Rectal smooth muscle tissue (tissue), 1 donor: ENCODE data around the gene GNAO1.

Experiments used
- H3K27ac ChIP-seq: one replicate; pipeline ENCODE4 v1.7.0; 2013; ENCODE audit warnings: low read depth, low read length, inconsistent platforms
- H3K27me3 ChIP-seq: one replicate; pipeline ENCODE4 v1.7.0; 2013; ENCODE audit warnings: low read length; ENCODE audit not compliant: control insufficient read depth, insufficient read depth
- H3K36me3 ChIP-seq: one replicate; pipeline ENCODE4 v1.7.0; 2013; ENCODE audit warnings: low read length; ENCODE audit not compliant: control insufficient read depth, insufficient read depth
- H3K4me1 ChIP-seq: one replicate; pipeline ENCODE4 v1.7.0; 2013; ENCODE audit warnings: low read length; ENCODE audit not compliant: control insufficient read depth, insufficient read depth
- H3K4me3 ChIP-seq: one replicate; pipeline ENCODE4 v1.7.0; 2013; ENCODE audit warnings: low read length
- H3K9ac ChIP-seq: one replicate; pipeline ENCODE4 v1.7.0; 2013; ENCODE audit warnings: low read length

Gene GNAO1

GRCh38 chr16:56202036-56202435 is 10.7 kb downstream of the GNAO1 start:
- no peak overlapping the region for H3K27ac ChIP-seq
- no peaks in the 10 kb centered on the region for H3K27me3 ChIP-seq
- H3K36me3 ChIP-seq = no peaks in the 10 kb centered on the region
- H3K9ac ChIP-seq = no peak overlapping the region
- peaks cover 9% of the 10 kb centered on the region for H3K4me1 ChIP-seq
- H3K4me3 ChIP-seq = no peak overlapping the region

- Histone ChIP-seq H3K4me1 (peaks cover 9% of the 10 kb centered on the region), H3K27ac (no peak overlapping the region), H3K27me3 (no peaks in the 10 kb centered on the region), H3K9ac (no peak overlapping the region), H3K4me3 (no peak overlapping the region), H3K36me3 (no peaks in the 10 kb centered on the region)
These were observed 11.8 kb downstream of the GNAO1 start for GRCh38 chr16:56203052-56203451.

DNA sequence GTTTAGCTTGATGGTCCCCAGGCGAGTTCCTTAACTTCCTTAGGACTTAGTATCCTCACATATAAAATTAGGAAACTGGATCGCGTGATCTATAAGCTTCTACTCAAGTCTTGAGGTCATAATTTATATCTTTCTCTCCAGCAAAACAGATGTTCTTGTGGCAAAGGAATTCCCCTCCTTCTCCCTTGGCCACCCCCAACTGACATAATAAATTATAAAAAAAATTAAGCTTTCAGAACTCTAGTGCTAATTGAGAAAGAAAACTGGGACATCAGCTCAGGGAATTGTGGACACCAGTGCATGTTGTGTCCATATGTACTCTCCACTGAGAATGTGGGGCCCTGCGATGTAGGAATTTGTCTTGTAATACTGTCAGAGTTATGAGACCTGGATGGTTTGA is 13.5 kb downstream of the GNAO1 start:
- Histone ChIP-seq H3K9ac (no peak overlapping the region), H3K4me3 (no peak overlapping the region), H3K27ac (no peak overlapping the region), H3K4me1 (peaks cover 9% of the 10 kb centered on the region), H3K36me3 (no peaks in the 10 kb centered on the region), H3K27me3 (no peaks in the 10 kb centered on the region)

DNA sequence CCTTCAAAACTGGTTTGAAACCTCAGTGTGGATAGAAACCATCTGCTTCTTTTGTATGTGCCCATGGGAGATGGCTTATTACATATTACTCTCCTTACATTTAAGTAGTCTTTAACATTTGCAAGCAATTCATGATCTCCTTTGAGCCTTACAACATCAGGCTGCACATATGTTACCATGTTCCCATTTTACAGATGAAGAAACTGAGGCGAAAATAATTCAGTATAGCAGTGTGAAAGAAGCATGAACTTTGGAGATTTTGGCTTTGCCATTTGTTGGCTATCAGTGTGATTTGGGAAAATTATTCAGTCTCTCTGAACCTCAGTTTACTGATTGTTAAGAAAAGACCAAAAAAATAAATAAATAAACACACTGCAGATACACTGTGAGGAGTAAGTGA is 15.7 kb downstream of the GNAO1 start:
- H3K4me1 ChIP-seq = peaks cover 9% of the 10 kb centered on the region
- H3K27me3 ChIP-seq = no peaks in the 10 kb centered on the region
- no peak overlapping the region for H3K4me3 ChIP-seq
- no peak overlapping the region for H3K27ac ChIP-seq
- no peaks in the 10 kb centered on the region for H3K36me3 ChIP-seq
- H3K9ac ChIP-seq = no peak overlapping the region

GRCh38 chr16:56207421-56207820 is 16.1 kb downstream of the GNAO1 start:
- Histone ChIP-seq H3K4me3 (no peak overlapping the region), H3K36me3 (no peaks in the 10 kb centered on the region), H3K4me1 (peaks cover 13% of the 10 kb centered on the region), H3K27me3 (no peaks in the 10 kb centered on the region), H3K27ac (no peak overlapping the region), H3K9ac (no peak overlapping the region)

DNA sequence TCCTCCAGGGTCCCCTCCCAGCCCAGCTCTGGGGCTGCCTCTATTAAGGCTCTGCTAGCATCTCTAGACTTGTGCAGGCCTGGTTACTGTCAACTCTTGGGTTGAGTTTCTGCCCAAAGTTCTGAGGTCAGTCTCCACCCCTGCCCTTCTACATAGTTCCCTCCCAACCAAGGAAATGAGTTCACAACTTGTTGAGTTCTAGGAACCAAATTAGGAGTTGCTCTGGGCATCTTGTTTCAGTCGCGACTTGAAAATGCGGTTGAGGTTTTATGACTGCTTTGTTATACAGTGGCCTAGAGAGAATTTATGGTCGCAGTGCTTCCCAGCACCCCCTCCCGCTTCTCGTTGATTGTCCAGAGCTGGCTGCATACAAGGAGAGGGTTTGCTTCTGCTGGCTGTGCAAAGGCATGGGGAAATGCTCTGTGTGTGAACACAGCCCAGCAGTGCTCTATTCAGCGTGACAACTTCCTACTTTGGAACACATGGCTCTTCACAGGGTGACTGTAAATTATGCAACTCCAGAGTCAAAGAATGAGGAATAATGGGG is 20.2 kb downstream of the GNAO1 start:
- no peaks in the 10 kb centered on the region for H3K36me3 ChIP-seq
- no peaks in the 10 kb centered on the region for H3K27me3 ChIP-seq
- H3K4me3 ChIP-seq = peak overlapping the region; percentile 23
- no peak overlapping the region for H3K9ac ChIP-seq
- H3K27ac ChIP-seq = peak overlapping the region; percentile 92
- H3K4me1 ChIP-seq = peaks cover 40% of the 10 kb centered on the region

DNA sequence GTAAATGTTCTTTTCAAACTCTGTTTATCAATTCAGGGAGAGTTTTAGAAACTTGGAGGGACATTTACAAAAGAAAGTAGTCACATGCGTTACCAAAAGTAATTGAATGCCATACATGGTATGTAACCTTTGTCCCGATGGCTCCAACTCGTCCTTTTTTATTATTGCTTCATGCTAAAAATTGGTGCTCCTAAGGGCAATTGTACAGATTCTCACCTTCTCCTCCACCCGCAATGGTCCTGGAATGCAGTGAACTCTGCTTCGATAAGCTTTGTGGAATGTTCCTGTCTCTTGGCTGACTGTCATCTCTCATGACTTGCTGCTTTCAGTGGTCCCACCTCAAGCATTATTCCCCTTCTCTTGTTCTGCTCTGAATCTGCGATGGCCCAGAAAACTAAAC is 20.9 kb downstream of the GNAO1 start:
- Histone ChIP-seq H3K27me3 (no peaks in the 10 kb centered on the region), H3K4me1 (peaks cover 40% of the 10 kb centered on the region), H3K27ac (peak overlapping the region; percentile 92), H3K4me3 (no peak overlapping the region), H3K36me3 (no peaks in the 10 kb centered on the region), H3K9ac (no peak overlapping the region)

- Histone ChIP-seq H3K9ac (no peak overlapping the region), H3K36me3 (no peaks in the 10 kb centered on the region), H3K27me3 (no peaks in the 10 kb centered on the region), H3K4me3 (no peak overlapping the region), H3K4me1 (peaks cover 7% of the 10 kb centered on the region), H3K27ac (no peak overlapping the region)
These were observed 30.7 kb downstream of the GNAO1 start for GRCh38 chr16:56221995-56222394.

- H3K27me3 ChIP-seq = no peaks in the 10 kb centered on the region
- no peaks in the 10 kb centered on the region for H3K36me3 ChIP-seq
- no peak overlapping the region for H3K27ac ChIP-seq
- peaks cover 7% of the 10 kb centered on the region for H3K4me1 ChIP-seq
- H3K9ac ChIP-seq = no peak overlapping the region
- H3K4me3 ChIP-seq = no peak overlapping the region
These were observed 31.2 kb downstream of the GNAO1 start for GRCh38 chr16:56222474-56222997.

DNA sequence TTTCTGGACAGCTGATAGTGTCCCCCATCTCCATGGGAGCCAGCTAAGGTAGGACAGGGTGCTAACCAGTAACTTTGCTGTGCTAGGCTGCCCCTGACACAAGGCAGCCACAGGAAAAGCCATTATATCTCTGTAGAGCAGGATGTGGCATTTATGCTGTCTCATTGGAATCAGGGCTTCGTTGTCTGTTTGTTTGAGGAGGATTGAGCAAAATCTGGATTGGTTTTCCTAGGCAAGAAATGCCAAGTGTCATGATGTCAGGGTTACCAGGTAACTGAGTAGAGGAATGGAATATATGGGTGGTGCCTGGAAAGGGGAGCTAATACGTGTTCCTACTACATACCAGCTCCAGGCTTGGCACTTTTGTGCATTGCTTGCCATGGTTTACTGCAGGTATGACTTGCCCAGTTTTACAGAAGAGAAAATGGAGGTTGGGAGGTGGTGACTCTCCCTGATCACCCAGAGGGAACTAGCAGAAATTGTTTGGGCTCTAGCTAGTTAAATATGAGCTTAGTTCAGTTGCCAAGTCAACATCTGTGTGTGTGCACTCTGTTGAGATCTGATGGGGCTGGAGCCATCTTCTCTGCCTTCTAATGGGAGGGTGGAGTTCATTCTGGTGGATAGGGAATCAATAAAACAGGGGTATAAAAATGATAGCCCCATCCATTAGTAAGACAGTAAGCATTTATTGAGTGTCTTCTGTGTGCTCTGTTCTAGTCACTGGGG is 33.9 kb downstream of the GNAO1 start:
- Histone ChIP-seq H3K27me3 (no peaks in the 10 kb centered on the region), H3K4me1 (peaks cover 9% of the 10 kb centered on the region), H3K36me3 (no peaks in the 10 kb centered on the region), H3K27ac (no peak overlapping the region), H3K4me3 (no peak overlapping the region), H3K9ac (no peak overlapping the region)

DNA sequence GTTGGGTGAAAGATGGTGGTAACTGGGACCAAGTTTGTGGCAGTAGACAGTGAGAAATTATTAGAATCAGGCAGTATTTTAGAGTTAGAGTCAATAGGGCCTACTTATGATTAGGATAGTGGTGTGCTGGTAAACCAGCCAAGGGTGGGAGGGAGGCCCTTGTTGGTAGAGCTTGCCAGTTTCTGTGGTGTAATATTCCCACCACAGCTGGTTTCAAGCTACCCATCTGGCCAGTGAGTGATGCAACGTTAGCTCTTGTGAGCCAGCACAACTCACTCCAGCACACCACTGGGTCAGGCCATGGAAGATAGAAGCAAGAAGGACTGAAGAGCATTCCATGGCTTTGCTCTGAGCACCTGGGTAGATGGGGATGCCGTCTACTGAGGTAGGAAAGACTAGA is 34.9 kb downstream of the GNAO1 start:
- H3K27ac ChIP-seq = no peak overlapping the region
- H3K4me1 ChIP-seq = peaks cover 10% of the 10 kb centered on the region
- no peaks in the 10 kb centered on the region for H3K36me3 ChIP-seq
- H3K9ac ChIP-seq = no peak overlapping the region
- no peak overlapping the region for H3K4me3 ChIP-seq
- no peaks in the 10 kb centered on the region for H3K27me3 ChIP-seq

DNA sequence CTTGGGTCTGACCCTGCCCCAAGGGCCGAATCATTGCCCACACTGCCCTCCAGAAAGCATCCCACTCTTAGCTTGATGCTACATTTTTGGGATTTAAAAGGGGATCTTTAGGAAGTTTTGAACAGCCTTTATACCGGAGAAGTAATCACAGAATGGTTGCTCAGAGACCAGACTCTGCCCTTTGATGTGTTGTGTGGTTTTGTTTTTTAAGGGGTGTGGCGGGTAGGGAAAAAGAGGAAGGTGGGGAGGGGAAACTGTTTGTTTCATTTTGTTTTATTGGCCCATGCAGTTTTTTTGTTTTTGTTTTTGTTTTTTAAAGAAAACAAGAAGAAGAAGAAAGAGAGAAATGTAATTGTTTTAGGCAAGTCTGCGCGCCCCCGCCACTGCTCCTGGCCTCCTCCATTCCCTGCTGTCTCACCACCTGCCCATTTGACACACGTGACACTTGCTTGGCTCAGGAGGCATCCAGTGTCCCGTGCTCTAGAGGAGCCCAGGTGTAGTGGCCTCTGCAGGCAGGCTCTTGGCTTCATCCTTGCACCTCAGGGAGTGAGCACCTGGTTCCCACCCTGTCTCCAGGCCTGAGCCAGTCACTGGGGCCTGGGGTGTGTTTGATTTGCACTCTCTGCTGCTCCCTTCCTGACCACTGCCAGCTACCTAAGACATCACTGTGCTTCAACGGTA is 35.7 kb downstream of the GNAO1 start:
- H3K27ac ChIP-seq = no peak overlapping the region

More for the DNA sequence above, 35.7 kb downstream of the GNAO1 start:
- H3K4me1 ChIP-seq = peaks cover 10% of the 10 kb centered on the region
- no peak overlapping the region for H3K4me3 ChIP-seq
- no peak overlapping the region for H3K9ac ChIP-seq
- no peaks in the 10 kb centered on the region for H3K36me3 ChIP-seq
- H3K27me3 ChIP-seq = no peaks in the 10 kb centered on the region
